Endothelial cell of umbilical vein (primary cell): ENCODE data around the gene SMIM3. TPM values are rescaled to one million over a fixed set of nuclear protein-coding genes. Genes with fewer than 3 reads are reported as not detected.

ENCODE experiments used
- BruUV-seq: library from RNA; stranded (reverse); fragments of 400-500 nt; replicated peaks from 2 replicates; lab custom pipeline; 2021; lab: Mats Ljungman, UMichigan
- CTCF ChIA-PET: fragments of 300-600, 350-600 bp; sonication (Branson Sonifier 250); formaldehyde crosslinking; loops from one replicate; lab custom pipeline; 2021; ENCODE audit warnings: antibody characterized with exemption, inconsistent platforms; lab: Charles Lee
- POLR2A ChIA-PET: fragments of 300-600, 350-600 bp; sonication (Branson Sonifier 250); formaldehyde crosslinking; loops from one replicate; lab custom pipeline; 2021; ENCODE audit warnings: antibody characterized with exemption, inconsistent platforms; lab: Charles Lee
- DNase-seq: peaks from one replicate; pipeline ENCODE4 v3.0.0-alpha.2; 2011; ENCODE audit warnings: low read depth, low spot score
- FAIRE-seq: peaks from 2 replicates; lab custom pipeline; 2011; peaks lifted over from hg19 to GRCh38; lab: Jason Lieb, UNC
- H2AFZ ChIP-seq: 2 replicates; pipeline ENCODE4 v1.6.0; 2012; ENCODE audit warnings: low read depth, low read length, control low read depth, inconsistent platforms
- H3K27ac ChIP-seq: 2 replicates; pipeline ENCODE4 v1.5.1; 2011; ENCODE audit warnings: low read depth, mild to moderate bottlenecking, control low read depth, low read length, moderate library complexity; ENCODE audit not compliant: insufficient read depth
- H3K27me3 ChIP-seq, 2 experiments: 2 replicates each; pipeline versions ENCODE4 v1.6.0 to v1.6.1; 2011; ENCODE audit warnings: low read length in 2 of 2, mixed read lengths in 1 of 2; ENCODE audit not compliant: control insufficient read depth in 2 of 2, insufficient read depth in 2 of 2
- H3K36me3 ChIP-seq, 2 experiments: 2 replicates in 1 of 2; 3 replicates in 1 of 2; pipeline ENCODE4 v1.5.1; 2011; ENCODE audit warnings: low read length in 2 of 2, mild to moderate bottlenecking in 1 of 2, moderate library complexity in 1 of 2; ENCODE audit not compliant: control insufficient read depth in 2 of 2, insufficient read depth in 2 of 2; ENCODE audit errors: extremely low read depth in 1 of 2
- H3K4me1 ChIP-seq: 3 replicates; pipeline ENCODE4 v1.5.1; 2011; ENCODE audit warnings: mild to moderate bottlenecking, low read length; ENCODE audit not compliant: control insufficient read depth, insufficient read depth; ENCODE audit errors: extremely low read depth
- H3K4me2 ChIP-seq: 2 replicates; pipeline ENCODE4 v1.6.1; 2011; ENCODE audit warnings: low read length, control low read depth, mixed read lengths; ENCODE audit not compliant: insufficient read depth
- H3K4me3 ChIP-seq, 3 experiments: fragments of 200-600 bp in 1 of 3; sonication (generic), shearing (Covaris generic) in 1 of 3; replicated peaks in 1 of 3; 2 replicates each; pipeline ENCODE4 v1.5.1; 2011 to 2016; ENCODE audit warnings: control low read depth in 3 of 3, low read length in 3 of 3, mild to moderate bottlenecking in 2 of 3, inconsistent platforms in 1 of 3, low read depth in 1 of 3, moderate library complexity in 1 of 3; ENCODE audit not compliant: insufficient read depth in 1 of 3
- H3K79me2 ChIP-seq: 2 replicates; pipeline ENCODE4 v1.6.0; 2012; ENCODE audit warnings: low read length, inconsistent platforms; ENCODE audit not compliant: control insufficient read depth, insufficient read depth
- H3K9ac ChIP-seq: replicated peaks from 2 replicates; pipeline ENCODE3; 2011; ENCODE audit warnings: low read length, control low read depth; ENCODE audit not compliant: insufficient read depth; ENCODE audit errors: extremely low read depth
- H3K9me1 ChIP-seq: replicated peaks from 3 replicates; pipeline ENCODE4 v1.6.0; 2011; ENCODE audit warnings: mild to moderate bottlenecking, low read length; ENCODE audit not compliant: control insufficient read depth, insufficient read depth; ENCODE audit errors: extremely low read depth
- H3K9me3 ChIP-seq: replicated peaks from 2 replicates; pipeline ENCODE4 v1.5.1; 2012; ENCODE audit warnings: low read length, inconsistent platforms; ENCODE audit not compliant: control insufficient read depth, insufficient read depth
- H4K20me1 ChIP-seq: replicated peaks from 2 replicates; pipeline ENCODE3; 2011; ENCODE audit warnings: mild to moderate bottlenecking, low read length; ENCODE audit not compliant: control insufficient read depth, insufficient read depth; ENCODE audit errors: extremely low read depth
- CTCF ChIP-seq, 2 donors: IDR thresholded peaks; 1 replicate in 1 of 2; 2 replicates in 1 of 2; pipeline ENCODE4 v1.5.1; 2011; ENCODE audit warnings: low read length in 2 of 2, mild to moderate bottlenecking in 2 of 2, moderate library complexity in 2 of 2, control low read depth in 1 of 2, inconsistent platforms in 1 of 2, low read depth in 1 of 2; ENCODE audit not compliant: insufficient read depth in 1 of 2; ENCODE audit errors: extremely low read depth in 1 of 2
- EZH2 ChIP-seq: IDR thresholded peaks from 2 replicates; pipeline ENCODE4 v1.6.1; 2012; ENCODE audit warnings: borderline replicate concordance, low read depth, mild to moderate bottlenecking, moderate library complexity, low read length, inconsistent platforms; ENCODE audit not compliant: severe bottlenecking
- FOS ChIP-seq: IDR thresholded peaks from 2 replicates; pipeline ENCODE4 v1.6.1; 2011; ENCODE audit warnings: mild to moderate bottlenecking, low read length, moderate library complexity, borderline replicate concordance; ENCODE audit not compliant: insufficient read depth
- GATA2 ChIP-seq: IDR thresholded peaks from 2 replicates; pipeline ENCODE4 v1.7.0; 2011; ENCODE audit warnings: low read depth, mild to moderate bottlenecking, moderate library complexity, mixed read lengths, low read length; ENCODE audit not compliant: insufficient read length, insufficient read depth
- JUN ChIP-seq: IDR thresholded peaks from 2 replicates; pipeline ENCODE4 v1.6.1; 2011; ENCODE audit warnings: borderline replicate concordance, low read depth; ENCODE audit not compliant: insufficient read length, insufficient read depth
- MYC ChIP-seq: IDR thresholded peaks from one replicate; pipeline ENCODE4 v1.6.1; 2011; ENCODE audit warnings: mild to moderate bottlenecking, low read depth, low read length
- POLR2A ChIP-seq: IDR thresholded peaks from 2 replicates; pipeline ENCODE4 v1.6.1; 2012; ENCODE audit warnings: low read depth, mild to moderate bottlenecking, control low read depth, low read length
- POLR2AphosphoS5 ChIP-seq: IDR thresholded peaks from 2 replicates; pipeline ENCODE4 v1.6.1; 2012; ENCODE audit warnings: low read depth, mild to moderate bottlenecking, control low read depth, low read length, moderate library complexity; ENCODE audit not compliant: insufficient read depth
- dilution Hi-C: fragments of 300-500 bp; cut with MboI; formaldehyde crosslinking; loops from one replicate; pipeline ENCODE4 v1.15.0; 2019; ENCODE audit warnings: low sequenced_read_pairs; ENCODE audit not compliant: extremely low pct_ligation_motif_present
- intact Hi-C: fragments of 100-400 bp; cut with micrococcal nuclease; formaldehyde crosslinking; loops from one replicate; pipeline ENCODE4 v1.10.0; 2022
- polyA plus RNA-seq, 4 experiments: library from polyadenylated mRNA; depleted of rRNA in 3 of 4; stranded (reverse) in 3 of 4; unstranded in 1 of 4; fragments of >200 nt; gene quantifications; 2 replicates each; pipeline versions ENCODE4 v1.2.1 to v1.2.3, GENCODE V29; 2011 to 2012; ENCODE audit warnings: missing spikeins in 1 of 4
- total RNA-seq: library from RNA; stranded (reverse); gene quantifications from 2 replicates; pipeline ENCODE4 v1.2.3, GENCODE V29; 2021
- TF ChIP-seq, protein P1 (sequence below): IDR thresholded peaks from 2 replicates; pipeline ENCODE4 v1.6.1; 2011; ENCODE audit not compliant: insufficient read depth, insufficient read length

SMIM3 gene
- total and polyA plus RNA-seq, 2 donors (not counting 3 experiments of a cell fraction or from before 2014, with no cell fraction given) = 1.0 to 2.0 TPM

DNA sequence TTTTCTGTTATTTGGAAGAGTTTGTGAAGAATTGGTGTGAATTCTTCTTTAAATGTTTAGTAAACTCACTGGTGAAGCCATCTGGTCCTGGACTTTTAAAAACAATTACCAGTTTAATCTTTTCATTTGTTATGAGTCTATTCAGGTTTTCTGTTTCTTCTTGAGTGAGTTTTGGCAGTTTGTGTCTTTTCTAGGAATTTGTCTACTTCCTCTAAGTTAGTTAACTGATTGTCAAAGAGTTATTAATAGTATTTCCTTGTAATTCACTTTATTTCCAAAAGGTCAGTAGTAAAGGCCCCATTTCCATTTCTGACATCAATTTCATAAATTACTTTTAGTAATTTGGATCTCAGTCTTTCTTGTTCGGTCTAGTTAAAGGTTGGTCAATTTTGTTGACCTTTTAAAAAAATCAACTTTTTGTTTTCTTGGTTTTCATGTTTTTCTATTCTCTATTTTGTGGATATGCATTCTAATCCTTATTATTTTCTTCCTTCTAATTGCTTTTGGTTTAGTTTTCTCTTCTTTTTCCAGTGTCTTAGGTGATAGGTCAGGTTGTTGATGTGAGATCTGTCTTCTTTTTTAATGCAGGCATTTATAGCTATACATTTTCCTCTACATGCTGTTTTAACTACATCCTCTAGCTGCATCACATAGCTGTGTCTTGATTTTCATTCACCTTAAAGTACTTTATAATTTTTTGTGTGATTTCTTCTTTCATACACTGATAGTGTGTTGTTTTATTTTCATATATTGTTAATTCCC, 7.3 kb upstream of the SMIM3 start:
- BruUV-seq = no TSS peak
- FAIRE-seq (no peak), DNase-seq (no peak)
- POLR2A ChIA-PET = no interaction called here
- dilution Hi-C loops = no loop called here
- Histone ChIP-seq H3K4me2 (no peak overlapping the region), H3K27me3 (peaks cover 35 to 71% of the 10 kb centered on the region in 2 experiments), H3K9ac (no peak overlapping the region), H3K4me3 (no peak overlapping the region), H3K36me3 (no peaks in the 10 kb centered on the region), H2AFZ (no peak overlapping the region), H3K79me2 (no peaks in the 10 kb centered on the region), H3K4me1 (peaks cover 12% of the 10 kb centered on the region), H3K27ac (no peak overlapping the region), H3K9me1 (no peaks in the 10 kb centered on the region), H3K9me3 (no peaks in the 10 kb centered on the region), H4K20me1 (no peaks in the 10 kb centered on the region)
- CTCF ChIA-PET = no interaction called here
- TF ChIP-seq GATA2 = no peak
- TF ChIP-seq MYC = no peak
- TF ChIP-seq, protein P1, sequence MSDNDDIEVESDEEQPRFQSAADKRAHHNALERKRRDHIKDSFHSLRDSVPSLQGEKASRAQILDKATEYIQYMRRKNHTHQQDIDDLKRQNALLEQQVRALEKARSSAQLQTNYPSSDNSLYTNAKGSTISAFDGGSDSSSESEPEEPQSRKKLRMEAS = no peak
- no peak for TF ChIP-seq CTCF (IDR thresholded peaks at IDR 0.05; ENCODE audit: extremely low read depth in 1 of 2, insufficient read depth in 1 of 2, low read depth in 1 of 2, low read length in 2 of 2)
- TF ChIP-seq EZH2 = no peak
- no peak for TF ChIP-seq POLR2A
- TF ChIP-seq POLR2AphosphoS5 = no peak
- no peak for TF ChIP-seq FOS
- no peak for TF ChIP-seq JUN
- intact Hi-C loops = no loop called here
